GM15510 (cell line): Measurements from ENCODE around the gene ARHGEF4.

Source experiments
- POLR2A ChIP-seq: IDR thresholded peaks from 3 replicates; pipeline ENCODE4 v1.6.1; 2011; ENCODE audit warnings: borderline replicate concordance; ENCODE audit not compliant: insufficient read length; ENCODE audit errors: extremely low read depth

The ARHGEF4 gene

GRCh38 chr2:130850788-130851623 lies 14.3 kb downstream of the ARHGEF4 start:
- no peak for TF ChIP-seq POLR2A

GRCh38 chr2:130851624-130852382 lies 15.1 kb downstream of the ARHGEF4 start:
- TF ChIP-seq POLR2A, result no peak

DNA sequence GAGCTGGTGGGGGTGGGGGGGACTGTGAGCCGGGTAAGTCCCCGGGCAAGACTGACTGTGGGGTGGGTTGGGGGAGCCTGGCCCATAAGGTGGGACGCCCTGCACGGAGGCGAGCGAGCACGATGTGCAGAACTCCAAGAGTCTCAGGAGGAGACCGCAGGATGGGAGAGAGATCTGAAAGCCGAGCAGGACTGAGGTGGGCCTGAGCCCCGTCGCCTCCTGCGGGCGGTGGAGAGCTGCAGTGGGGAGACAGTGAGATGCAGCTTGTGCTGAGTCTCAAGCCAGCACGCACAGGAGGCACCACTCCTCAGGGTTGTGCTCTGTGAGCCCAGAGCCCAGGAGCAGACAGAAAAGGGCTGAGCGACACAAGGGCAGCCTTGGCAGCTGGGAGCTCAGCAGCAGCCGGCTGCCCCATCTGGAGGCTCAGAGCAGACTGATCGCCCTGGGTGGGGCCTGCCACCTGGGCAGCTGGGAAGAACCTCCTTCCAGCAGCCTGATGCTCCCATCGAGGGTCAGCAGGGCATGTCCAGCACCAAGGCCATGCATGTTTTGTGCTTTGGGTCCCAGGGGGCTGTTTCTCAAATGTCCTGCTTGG lies 15.9 kb downstream of the ARHGEF4 start:
- no peak for TF ChIP-seq POLR2A

GRCh38 chr2:130853391-130853790 lies 16.7 kb downstream of the ARHGEF4 start:
- no peak for TF ChIP-seq POLR2A

DNA sequence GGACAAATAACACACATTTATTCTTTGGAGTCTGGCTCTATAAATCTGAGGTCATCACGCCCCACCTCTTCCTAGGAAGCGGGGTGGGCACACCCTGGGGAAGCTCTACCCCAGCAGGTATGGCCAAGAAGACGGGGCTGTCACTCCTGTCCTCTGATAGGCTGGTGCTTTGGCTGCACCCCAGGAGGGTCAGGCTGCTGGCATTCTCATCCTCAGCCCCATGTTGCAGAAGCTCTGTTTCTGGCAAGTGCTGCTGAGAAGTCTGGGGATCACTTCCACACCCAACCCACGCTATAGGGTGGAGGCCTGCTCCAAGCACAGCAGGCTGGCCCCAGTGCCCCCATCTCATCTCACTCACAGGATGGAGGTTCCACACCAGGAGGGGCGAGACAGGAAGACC lies 17.6 kb downstream of the ARHGEF4 start:
- TF ChIP-seq POLR2A, result no peak

DNA sequence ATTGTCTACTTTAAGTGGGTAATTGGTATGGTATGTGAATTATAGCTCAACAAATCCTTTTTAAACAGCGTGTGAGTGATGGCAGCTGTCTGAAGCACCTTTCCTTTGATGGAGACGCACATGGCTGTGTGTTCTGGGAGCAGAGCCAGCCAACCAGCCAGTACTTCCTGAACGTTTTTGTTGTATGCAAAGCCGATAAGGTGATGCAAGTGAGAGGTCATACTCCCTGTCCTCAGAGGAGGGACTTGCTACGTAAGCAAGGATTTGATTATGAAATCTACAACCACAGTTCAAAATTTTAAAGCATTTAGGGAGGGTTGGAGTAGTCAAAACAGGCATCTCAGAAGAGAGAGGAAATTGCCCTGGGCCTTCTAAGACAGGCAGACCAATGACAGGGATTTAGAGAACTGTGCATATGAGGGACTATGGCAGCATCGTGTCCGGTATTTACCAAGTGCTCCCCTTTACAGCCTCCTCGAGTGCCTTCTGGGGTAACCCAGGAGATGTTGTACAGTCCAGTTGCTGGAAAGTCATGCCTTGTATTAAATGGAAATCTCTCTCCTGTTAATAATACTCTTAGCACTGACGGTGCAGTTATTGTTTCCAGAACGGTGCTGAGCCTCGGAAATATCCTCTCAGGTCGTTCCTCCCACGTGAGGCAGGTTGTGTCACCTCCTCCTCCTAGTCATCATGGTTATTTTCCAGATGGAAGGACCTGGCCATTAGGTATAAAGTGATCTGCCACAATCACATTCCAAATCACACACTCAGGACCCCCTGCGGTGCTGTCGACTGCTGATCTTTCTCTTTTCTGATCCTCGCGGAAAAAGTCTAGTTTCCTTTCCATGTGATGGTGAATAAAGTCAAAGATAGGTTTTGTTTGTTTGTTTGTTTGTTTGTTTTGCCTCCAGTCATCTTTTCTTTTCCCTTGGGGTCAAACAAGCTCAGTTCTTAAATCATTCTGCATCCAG lies 28.4 kb downstream of the ARHGEF4 start:
- no peak for TF ChIP-seq POLR2A

DNA sequence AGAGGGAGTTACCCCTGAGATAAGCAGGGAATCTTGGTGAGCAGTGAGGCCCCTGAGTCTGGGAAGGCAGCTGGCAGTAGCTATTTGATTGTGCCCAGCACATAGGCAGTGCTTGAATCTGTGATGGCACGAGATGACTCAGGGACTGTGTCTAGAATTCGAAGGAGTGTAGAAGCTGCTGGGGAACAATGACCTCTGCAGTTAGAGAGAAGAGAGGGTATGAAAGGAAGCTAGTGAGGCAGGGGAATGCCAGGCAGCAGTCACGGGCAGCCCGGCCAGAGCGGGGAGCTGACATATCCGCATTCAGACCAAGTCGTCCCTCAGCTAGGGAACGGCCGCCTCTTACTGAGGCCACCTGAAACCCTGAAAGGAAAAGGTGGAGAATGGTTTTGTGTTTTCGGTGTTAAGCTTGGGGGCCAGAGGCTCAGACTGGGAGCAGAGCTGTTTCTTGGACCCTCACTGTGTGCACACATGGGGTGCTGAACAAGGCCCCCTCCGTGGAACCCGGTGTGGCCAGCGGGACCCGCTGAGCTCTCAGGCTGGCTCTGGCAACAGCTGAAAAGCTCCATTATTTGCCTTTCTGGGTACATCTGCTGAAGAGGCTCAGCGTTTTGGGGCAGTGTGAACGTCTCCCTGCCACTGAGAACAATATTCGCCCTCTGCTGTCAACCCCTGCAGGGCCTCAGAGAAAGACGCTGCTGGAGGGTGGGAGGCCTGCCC lies 32.9 kb downstream of the ARHGEF4 start:
- TF ChIP-seq POLR2A, result no peak

DNA sequence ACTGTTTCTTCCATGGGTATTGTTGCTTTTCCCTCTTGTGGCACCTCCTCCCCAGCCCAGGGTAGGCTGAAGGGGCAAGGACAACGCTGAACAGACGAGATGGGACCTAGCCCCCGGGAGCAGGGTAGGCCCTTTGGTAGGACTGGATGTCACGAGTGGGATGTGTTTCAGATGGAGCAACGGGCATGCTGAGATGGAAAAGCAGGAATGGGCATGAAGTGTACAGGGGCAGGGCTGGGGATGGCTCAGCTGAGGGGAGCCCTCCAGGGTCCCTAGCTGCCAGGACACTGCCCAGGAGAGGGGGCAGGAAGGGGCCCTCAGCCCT lies 33.4 kb downstream of the ARHGEF4 start:
- TF ChIP-seq POLR2A, result no peak

DNA sequence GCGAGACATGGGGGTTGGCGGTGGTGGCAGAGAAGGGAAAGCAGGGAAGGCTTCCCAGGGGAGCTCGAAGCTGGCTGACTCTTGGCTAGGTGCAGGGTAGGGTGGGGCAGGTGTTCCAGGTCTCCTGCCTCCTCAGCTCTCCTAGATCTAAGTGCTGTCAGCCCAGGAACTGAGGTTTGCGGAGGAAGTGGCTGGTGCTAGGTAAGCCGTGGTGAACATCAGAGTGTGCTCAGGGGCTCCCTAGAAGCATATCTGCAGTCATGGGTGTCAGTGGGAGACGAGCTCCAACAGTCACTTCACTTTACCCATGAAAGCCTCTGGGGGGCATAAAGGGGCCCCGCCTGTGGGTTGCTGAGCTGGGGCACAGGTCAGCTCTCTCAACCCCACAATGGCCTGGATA lies 34.1 kb downstream of the ARHGEF4 start:
- TF ChIP-seq POLR2A, result no peak

DNA sequence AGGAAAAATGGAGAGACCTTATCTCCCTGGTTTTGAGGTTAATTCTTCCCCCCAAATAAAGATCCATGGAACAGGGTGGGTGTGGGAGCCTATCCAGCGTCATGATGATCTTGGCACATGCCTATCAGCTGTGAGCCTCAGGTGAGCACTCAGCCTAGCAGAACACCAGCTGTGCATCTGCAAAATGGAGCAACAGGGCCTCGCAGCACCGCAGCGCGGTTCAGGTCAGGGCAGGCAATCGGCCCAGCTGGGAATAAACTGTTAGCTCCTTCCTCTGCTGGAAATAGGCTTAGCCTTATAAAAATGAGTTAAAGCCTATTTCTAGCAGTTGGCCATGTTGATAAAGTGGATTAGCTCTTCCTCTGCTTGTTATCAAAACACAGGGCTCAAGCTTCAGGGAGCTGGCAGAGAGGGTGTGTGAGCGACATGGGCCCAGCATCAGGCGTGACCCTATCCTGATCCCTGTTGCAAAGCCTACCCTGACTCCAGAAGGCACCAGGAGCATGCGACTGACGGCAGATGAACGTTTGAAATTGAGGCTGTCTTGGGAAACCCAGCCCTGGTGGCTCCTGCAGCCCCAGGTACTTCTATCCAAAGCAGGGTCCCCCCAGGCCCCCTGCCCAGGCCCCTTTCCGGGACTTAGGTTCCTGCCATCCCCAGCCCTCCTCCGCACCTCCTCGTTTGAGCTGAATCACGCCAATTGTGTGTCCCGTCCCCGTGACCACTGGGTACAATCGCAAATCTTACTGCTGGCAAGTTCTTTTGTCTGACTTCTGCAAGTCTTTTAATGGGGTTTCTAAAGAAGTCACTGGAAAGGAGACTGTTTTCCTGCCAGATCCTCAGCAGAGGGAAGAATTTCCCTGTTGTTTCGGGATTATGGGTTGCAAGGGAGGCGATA lies 35.4 kb downstream of the ARHGEF4 start:
- TF ChIP-seq POLR2A, result no peak

GRCh38 chr2:130872741-130873125 lies 36.0 kb downstream of the ARHGEF4 start:
- TF ChIP-seq POLR2A, result no peak

GRCh38 chr2:130873700-130874346 lies 37.1 kb downstream of the ARHGEF4 start:
- TF ChIP-seq POLR2A, result no peak
